Parathyroid adenoma (tissue), 2 donors: ENCODE measurements around the gene IGSF5.

Experiments used
- H2AFZ ChIP-seq: fragments of 300-600 bp; sonication (generic); one replicate; pipeline ENCODE4 v1.7.0; 2017; ENCODE audit warnings: antibody characterized with exemption, mild to moderate bottlenecking
- H3K27ac ChIP-seq: fragments of 300-600 bp; sonication (generic); one replicate; pipeline ENCODE4 v1.7.0; 2017
- H3K27me3 ChIP-seq: fragments of 300-600 bp; sonication (generic); one replicate; pipeline ENCODE4 v1.7.0; 2017; ENCODE audit warnings: low read length; ENCODE audit not compliant: control insufficient read depth, insufficient read depth
- H3K36me3 ChIP-seq: fragments of 300-600 bp; sonication (generic); one replicate; pipeline ENCODE4 v1.7.0; 2017; ENCODE audit warnings: low read length; ENCODE audit not compliant: control insufficient read depth, insufficient read depth
- H3K4me1 ChIP-seq: fragments of 300-600 bp; sonication (generic); one replicate; pipeline ENCODE4 v1.7.0; 2017; ENCODE audit warnings: control low read depth
- H3K4me2 ChIP-seq: fragments of 300-600 bp; sonication (generic); one replicate; pipeline ENCODE4 v1.7.0; 2017; ENCODE audit warnings: low read length
- H3K4me3 ChIP-seq: fragments of 300-600 bp; sonication (generic); one replicate; pipeline ENCODE4 v1.7.0; 2017; ENCODE audit warnings: low read depth, low read length
- H3K79me2 ChIP-seq: fragments of 300-600 bp; sonication (generic); one replicate; pipeline ENCODE4 v1.7.0; 2017; ENCODE audit warnings: control low read depth
- H3K9ac ChIP-seq: fragments of 300-600 bp; sonication (generic); one replicate; pipeline ENCODE4 v1.7.0; 2017; ENCODE audit warnings: mild to moderate bottlenecking
- H3K9me3 ChIP-seq: fragments of 300-600 bp; sonication (generic); one replicate; pipeline ENCODE4 v1.7.0; 2017; ENCODE audit warnings: low read length; ENCODE audit not compliant: control insufficient read depth
- CTCF ChIP-seq: fragments of 300-600 bp; sonication (generic); IDR thresholded peaks from one replicate; pipeline ENCODE4 v1.7.0; 2017; ENCODE audit warnings: antibody characterized with exemption, mild to moderate bottlenecking
- donor health status: primary hyperparathyroidism.

The IGSF5 gene

GRCh38 chr21:39750670-39751069 lies 5.7 kb downstream of the IGSF5 start:
- H3K4me2 ChIP-seq = no peak overlapping the region
- H3K27me3 ChIP-seq = no peaks in the 10 kb centered on the region
- no peak for TF ChIP-seq CTCF
- no peak overlapping the region for H2AFZ ChIP-seq
- H3K79me2 ChIP-seq = no peaks in the 10 kb centered on the region
- no peak overlapping the region for H3K4me3 ChIP-seq
- H3K36me3 ChIP-seq = no peaks in the 10 kb centered on the region
- H3K4me1 ChIP-seq = no peaks in the 10 kb centered on the region
- no peaks in the 10 kb centered on the region for H3K9me3 ChIP-seq
- H3K27ac ChIP-seq = no peak overlapping the region
- H3K9ac ChIP-seq = no peak overlapping the region

GRCh38 chr21:39754811-39755210 lies 9.8 kb downstream of the IGSF5 start:
- Histone ChIP-seq H3K9me3 (no peaks in the 10 kb centered on the region), H3K4me1 (no peaks in the 10 kb centered on the region), H3K36me3 (no peaks in the 10 kb centered on the region), H3K27ac (no peak overlapping the region), H3K9ac (no peak overlapping the region), H3K4me2 (no peak overlapping the region), H3K27me3 (no peaks in the 10 kb centered on the region), H3K4me3 (no peak overlapping the region), H3K79me2 (no peaks in the 10 kb centered on the region), H2AFZ (no peak overlapping the region)
- no peak for TF ChIP-seq CTCF

- no peak overlapping the region for H2AFZ ChIP-seq
- no peaks in the 10 kb centered on the region for H3K4me1 ChIP-seq
- H3K9me3 ChIP-seq = no peaks in the 10 kb centered on the region
- no peaks in the 10 kb centered on the region for H3K36me3 ChIP-seq
- no peaks in the 10 kb centered on the region for H3K27me3 ChIP-seq
- H3K9ac ChIP-seq = no peak overlapping the region
- no peak for TF ChIP-seq CTCF
- H3K79me2 ChIP-seq = no peaks in the 10 kb centered on the region
- H3K27ac ChIP-seq = no peak overlapping the region
- no peak overlapping the region for H3K4me2 ChIP-seq
- no peak overlapping the region for H3K4me3 ChIP-seq
Measured at GRCh38 chr21:39756285-39756684, 11.3 kb downstream of the IGSF5 start.

- Histone ChIP-seq H3K4me1 (no peaks in the 10 kb centered on the region), H3K36me3 (no peaks in the 10 kb centered on the region), H3K9me3 (no peaks in the 10 kb centered on the region), H3K4me2 (no peak overlapping the region), H3K79me2 (no peaks in the 10 kb centered on the region), H3K27me3 (no peaks in the 10 kb centered on the region), H3K27ac (no peak overlapping the region), H3K4me3 (no peak overlapping the region), H3K9ac (no peak overlapping the region), H2AFZ (no peak overlapping the region)
- TF ChIP-seq CTCF = no peak
Measured at GRCh38 chr21:39763272-39763970, 18.4 kb downstream of the IGSF5 start.

- Histone ChIP-seq H3K9ac (no peak overlapping the region), H2AFZ (no peak overlapping the region), H3K9me3 (no peaks in the 10 kb centered on the region), H3K4me3 (no peak overlapping the region), H3K27me3 (no peaks in the 10 kb centered on the region), H3K4me1 (no peaks in the 10 kb centered on the region), H3K79me2 (no peaks in the 10 kb centered on the region), H3K36me3 (no peaks in the 10 kb centered on the region), H3K4me2 (no peak overlapping the region), H3K27ac (no peak overlapping the region)
- TF ChIP-seq CTCF = no peak
Measured at GRCh38 chr21:39774227-39774626, 29.2 kb downstream of the IGSF5 start.
